Memory B cell (primary cell): ENCODE measurements around the gene ASPA.

Experiments
- ATAC-seq: fragments of 150-1000 bp; cut with Tn5 transposase; 2 replicates; pipeline ENCODE4 v1.10.0; 2021; ENCODE audit warnings: low read depth, mild to moderate bottlenecking, moderate library complexity
- DNase-seq, 2 donors: peaks; one replicate each; pipeline ENCODE4 v3.0.0; 2022; ENCODE audit warnings: low spot score in 2 of 2
- H3K27ac Mint-ChIP-seq: one replicate; pipeline ENCODE4 v1.8.0; 2022; ENCODE audit warnings: mild to moderate bottlenecking, moderate library complexity, mixed read lengths
- H3K27me3 Mint-ChIP-seq: one replicate; pipeline ENCODE4 v1.8.0; 2022; ENCODE audit warnings: mixed read lengths
- H3K36me3 Mint-ChIP-seq: one replicate; pipeline ENCODE4 v1.8.0; 2022; ENCODE audit warnings: mild to moderate bottlenecking, mixed read lengths
- H3K4me1 Mint-ChIP-seq: one replicate; pipeline ENCODE4 v1.8.0; 2022; ENCODE audit warnings: mixed read lengths
- H3K4me3 Mint-ChIP-seq: one replicate; pipeline ENCODE4 v1.8.0; 2022; ENCODE audit warnings: mild to moderate bottlenecking, moderate library complexity, mixed read lengths
- H3K9me3 Mint-ChIP-seq: one replicate; pipeline ENCODE4 v1.8.0; 2022; ENCODE audit warnings: mixed read lengths

ASPA gene

DNA sequence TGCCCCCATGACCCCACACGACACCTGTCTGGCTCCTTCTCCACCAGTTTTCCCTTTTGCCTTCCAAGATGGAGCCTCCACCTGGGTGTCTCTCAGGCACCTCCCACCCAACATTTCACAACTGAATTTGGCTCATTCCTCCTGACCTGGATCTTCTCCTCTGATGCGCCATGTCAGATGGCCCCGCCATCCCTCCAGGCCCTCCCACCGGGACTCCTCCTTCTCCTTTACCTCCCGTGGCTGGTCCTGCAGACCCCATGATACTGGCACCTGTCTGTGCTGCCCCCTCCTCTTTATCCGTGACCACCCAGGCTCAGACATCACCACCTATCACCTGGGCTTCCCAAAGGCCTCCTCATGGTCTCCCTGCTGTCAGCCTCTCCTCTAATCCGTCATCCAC is 77.1 kb downstream of the ASPA start:
- DNase-seq (no peak), ATAC-seq (no peak)
- Mint-ChIP-seq H3K4me1 (peaks cover 26% of the 10 kb centered on the region), H3K36me3 (peaks cover 6% of the 10 kb centered on the region), H3K27ac (peak overlapping the region; percentile 7), H3K27me3 (no peaks in the 10 kb centered on the region), H3K9me3 (peaks cover 5% of the 10 kb centered on the region), H3K4me3 (no peak overlapping the region)
